Prostate gland (tissue), 2 donors: ENCODE data around the gene PTPRT. TPM values are rescaled to one million over a fixed set of nuclear protein-coding genes. Genes with fewer than 3 reads are reported as not detected.
A peak's percentile ranks its signal among the peaks of the same experiment; 100 is the strongest.

ENCODE experiments used
- DNase-seq: peaks from one replicate; pipeline ENCODE4 v3.0.0-alpha.2; 2019; ENCODE audit warnings: low spot score
- H3K27ac ChIP-seq, 2 donors: fragments of 200-600 bp; sonication (generic); 2 replicates each; pipeline ENCODE4 v1.5.1; 2017 to 2019
- H3K27me3 ChIP-seq: fragments of 200-600 bp; sonication (generic); replicated peaks from 2 replicates; pipeline ENCODE4 v1.5.1; 2019; ENCODE audit not compliant: insufficient read depth
- H3K36me3 ChIP-seq, 2 donors: fragments of 200-600 bp; sonication (generic); 1 replicate in 1 of 2; 2 replicates in 1 of 2; pipeline versions ENCODE4 v1.5.1 to v1.8.1; 2017 to 2019
- H3K4me1 ChIP-seq: fragments of 200-600 bp; sonication (generic); replicated peaks from 2 replicates; pipeline ENCODE4 v1.5.1; 2019
- H3K4me3 ChIP-seq, 2 donors: fragments of 200-600 bp; sonication (generic); 2 replicates each; pipeline ENCODE4 v1.5.1; 2017 to 2019
- H3K9me3 ChIP-seq: fragments of 200-600 bp; sonication (generic); 2 replicates; pipeline ENCODE4 v1.5.1; 2017
- CTCF ChIP-seq, 4 experiments: fragments of 200-600 bp in 2 of 4; fragments of 450-650 bp in 2 of 4; sonication (generic) in 2 of 4; IDR thresholded peaks; 1 replicate in 3 of 4; 2 replicates in 1 of 4; pipeline ENCODE4 v1.5.1; 2016 to 2019; ENCODE audit warnings: antibody characterized with exemption in 4 of 4, mild to moderate bottlenecking in 2 of 4, moderate library complexity in 2 of 4
- POLR2A ChIP-seq: fragments of 450-650 bp; IDR thresholded peaks from one replicate; pipeline ENCODE4 v1.6.1; 2016; ENCODE audit warnings: antibody characterized with exemption, mild to moderate bottlenecking
- POLR2AphosphoS5 ChIP-seq: sonication (generic); formaldehyde crosslinking; IDR thresholded peaks from one replicate; pipeline ENCODE4 v1.6.1; 2017; ENCODE audit warnings: antibody characterized with exemption
- WGBS: methylation state at CpG from one replicate; pipeline ENCODE4 v1.1.5; 2018; 5-methylcytosine and 5-hydroxymethylcytosine counted together
- intact Hi-C: fragments of 100-400 bp; cut with DNase I; formaldehyde crosslinking; loops from one replicate; pipeline ENCODE4 v1.14.2; 2022
- total RNA-seq, 2 donors: library from RNA; depleted of rRNA; stranded (reverse); fragments of >200 nt; gene quantifications; one replicate each; pipeline ENCODE4 v1.1.0, GENCODE V29; 2016

The PTPRT gene
- total RNA-seq, 2 donors from 2014 or later, result 1.5 to 3.5 TPM

GRCh38 chr20:42532831-42533230 lies 656.9 kb downstream of the PTPRT start:
- H3K4me3 ChIP-seq, result no peak overlapping the region
- H3K27ac ChIP-seq, result no peak overlapping the region
- H3K9me3 ChIP-seq, result no peaks in the 10 kb centered on the region
- TF ChIP-seq POLR2AphosphoS5, result no peak
- TF ChIP-seq POLR2A, result no peak
- TF ChIP-seq CTCF (IDR thresholded peaks at IDR 0.05), result no peak
- intact Hi-C loops, result no loop called here
- no peaks in the 10 kb centered on the region for H3K36me3 ChIP-seq
- H3K27me3 ChIP-seq, result no peaks in the 10 kb centered on the region
- DNase-seq, result no peak
- 84% methylated on average over 9 of the region's 9 CpGs for WGBS
- H3K4me1 ChIP-seq, result no peaks in the 10 kb centered on the region

- 45% methylated on average over 7 of the region's 7 CpGs for WGBS
- Histone ChIP-seq H3K27ac (no peak overlapping the region), H3K27me3 (no peaks in the 10 kb centered on the region), H3K4me3 (no peak overlapping the region), H3K36me3 (no peaks in the 10 kb centered on the region), H3K9me3 (no peaks in the 10 kb centered on the region), H3K4me1 (no peaks in the 10 kb centered on the region)
- no peak for DNase-seq
- no peak for TF ChIP-seq POLR2A
- TF ChIP-seq POLR2AphosphoS5, result no peak
- intact Hi-C loops, result no loop called here
Observed at GRCh38 chr20:42531508-42531961, 658.2 kb downstream of the PTPRT start.

GRCh38 chr20:42530855-42531448 lies 658.8 kb downstream of the PTPRT start:
- intact Hi-C loops, result no loop called here
- Histone ChIP-seq H3K27ac (no peak overlapping the region), H3K4me3 (no peak overlapping the region), H3K4me1 (no peaks in the 10 kb centered on the region), H3K36me3 (no peaks in the 10 kb centered on the region), H3K27me3 (no peaks in the 10 kb centered on the region), H3K9me3 (no peaks in the 10 kb centered on the region)
- WGBS, result 24% methylated on average over 4 of the region's 4 CpGs
- no peak for DNase-seq
- peak in 3 of 4 experiments; percentile 45 to 48 (median 45) for TF ChIP-seq CTCF (IDR thresholded peaks at IDR 0.05)
- TF ChIP-seq POLR2A, result no peak

GRCh38 chr20:42530191-42530590 lies 659.5 kb downstream of the PTPRT start:
- Histone ChIP-seq H3K36me3 (no peaks in the 10 kb centered on the region), H3K4me1 (no peaks in the 10 kb centered on the region), H3K4me3 (no peak overlapping the region), H3K27me3 (no peaks in the 10 kb centered on the region), H3K9me3 (no peaks in the 10 kb centered on the region), H3K27ac (no peak overlapping the region)
- no peak for TF ChIP-seq POLR2A
- no peak for TF ChIP-seq POLR2AphosphoS5
- TF ChIP-seq CTCF (IDR thresholded peaks at IDR 0.05), result no peak
- intact Hi-C loops, result no loop called here
- 91% methylated on average over 4 of the region's 4 CpGs for WGBS
- no peak for DNase-seq

- H3K27me3 ChIP-seq, result no peaks in the 10 kb centered on the region
- 96% methylated on average over 1 of the region's 1 CpG for WGBS
- H3K4me1 ChIP-seq, result no peaks in the 10 kb centered on the region
- H3K4me3 ChIP-seq, result no peak overlapping the region
- H3K36me3 ChIP-seq, result no peaks in the 10 kb centered on the region
- no peak for DNase-seq
- TF ChIP-seq CTCF (IDR thresholded peaks at IDR 0.05) (no peak), POLR2AphosphoS5 (no peak), POLR2A (no peak)
- intact Hi-C loops, result no loop called here
- no peaks in the 10 kb centered on the region for H3K9me3 ChIP-seq
- H3K27ac ChIP-seq, result no peak overlapping the region
Observed at GRCh38 chr20:42524058-42524457, 665.6 kb downstream of the PTPRT start.
